ENCODE measurements around the gene HOXD8.
A peak's percentile ranks its signal among the peaks of the same experiment; 100 is the strongest.

The HOXD8 gene

DNA sequence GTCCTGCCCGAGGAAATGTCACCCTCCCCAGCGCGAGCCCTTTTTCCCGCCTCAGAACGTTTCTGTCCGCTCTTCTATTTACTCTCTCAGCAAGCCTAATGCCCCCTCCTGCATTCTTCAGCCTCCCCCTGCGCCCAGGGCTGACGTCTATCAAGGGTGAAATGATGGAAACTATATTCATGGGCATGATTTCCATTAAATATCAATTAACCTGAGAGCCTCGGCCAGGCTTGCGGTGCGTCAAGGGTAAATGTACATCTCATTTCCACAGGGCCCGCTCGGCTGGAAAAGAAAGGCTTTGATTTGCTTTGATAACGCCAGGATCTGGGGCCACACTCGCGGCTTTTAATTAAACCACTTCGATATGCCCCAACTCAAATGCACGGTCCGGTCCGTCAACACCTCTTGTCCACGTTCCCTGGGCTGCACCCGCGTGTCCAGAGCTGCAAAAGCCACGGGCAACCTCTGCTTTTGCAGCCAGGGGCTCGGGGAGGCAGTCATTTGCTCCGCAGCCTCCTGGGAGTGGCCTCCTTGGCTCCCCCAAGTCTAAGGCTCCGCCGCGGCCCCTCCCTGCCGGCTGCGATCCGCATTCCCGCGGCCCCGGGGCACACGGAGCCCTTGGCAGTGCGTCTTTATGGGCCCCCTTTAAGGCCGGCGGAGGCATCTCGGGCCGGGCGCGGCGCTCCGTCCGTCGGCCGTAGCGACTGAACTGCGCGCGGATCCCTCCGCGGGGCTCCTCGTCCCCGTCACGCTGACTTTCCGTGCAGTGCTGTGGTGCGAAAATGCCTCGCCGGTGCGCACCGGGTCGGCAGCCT is at the start of gene HOXD8:
TSS of gene HOXD8 (plus strand) at position 724 of the 815 bp plus-strand sequence. CDS start 662 bp downstream, outside the sequence.
- H3K27ac ChIP-seq (ENCODE audit: low read depth, low read length), result peak within 1 kb of the TSS; percentile 91
- H3K4me1 ChIP-seq (ENCODE audit: control insufficient read depth, insufficient read depth, low read length), result peaks cover 6% of the 10 kb centered on the region
- no peaks in the 10 kb centered on the region for H3K36me3 ChIP-seq (ENCODE audit: control insufficient read depth, insufficient read depth, low read length)
- peaks cover 8% of the 10 kb centered on the region for H3K27me3 ChIP-seq (ENCODE audit: control insufficient read depth, insufficient read depth, low read length)
- H3K4me3 ChIP-seq (ENCODE audit: low read length), result peak within 1 kb of the TSS; percentile 71
- peak within 1 kb of the TSS; percentile 14 for H3K9ac ChIP-seq (ENCODE audit: low read length)

DNA sequence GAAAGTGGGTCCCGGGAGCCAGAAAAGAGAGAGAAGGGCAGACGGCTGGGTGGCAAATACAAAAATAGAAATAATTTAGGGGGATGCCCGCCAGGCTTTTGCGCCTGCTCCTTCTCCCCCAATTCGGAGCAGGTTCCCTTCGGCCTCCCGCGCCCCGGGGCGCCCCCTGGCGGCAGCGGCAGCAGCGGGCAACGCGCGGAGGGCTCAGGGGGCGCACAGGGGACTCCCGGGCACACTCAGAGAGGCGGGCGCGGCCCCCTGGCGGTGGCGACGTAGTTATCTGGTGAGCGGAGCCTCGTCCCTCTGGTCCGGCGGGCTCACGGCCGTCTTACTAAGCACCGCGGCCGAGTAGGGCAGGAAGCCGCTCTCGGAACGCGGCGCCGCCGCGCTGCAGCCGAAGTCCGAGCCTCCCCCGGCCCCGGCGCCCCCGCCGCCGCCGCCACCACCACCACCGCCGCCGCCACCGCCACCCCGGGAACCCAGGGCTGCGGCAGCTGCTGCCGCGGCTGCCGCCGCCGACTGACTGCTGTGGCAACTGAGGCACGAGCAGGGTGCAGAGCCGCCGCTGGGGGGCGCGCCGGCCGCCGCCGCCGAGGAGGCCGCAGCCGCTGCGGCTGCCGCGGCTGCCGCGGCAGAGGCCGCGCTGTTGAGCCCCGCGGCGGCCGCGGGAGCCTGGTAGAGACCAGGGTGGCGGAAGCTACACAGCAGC is 49.5 kb upstream of the HOXD8 start:
- H3K27me3 ChIP-seq (ENCODE audit: control insufficient read depth, insufficient read depth, low read length), result peaks cover 75% of the 10 kb centered on the region
- no peak overlapping the region for H3K27ac ChIP-seq (ENCODE audit: low read depth, low read length)
- no peaks in the 10 kb centered on the region for H3K4me1 ChIP-seq (ENCODE audit: control insufficient read depth, insufficient read depth, low read length)
- no peaks in the 10 kb centered on the region for H3K36me3 ChIP-seq (ENCODE audit: control insufficient read depth, insufficient read depth, low read length)
- H3K4me3 ChIP-seq (ENCODE audit: low read length), result peak overlapping the region; percentile 51
- H3K9ac ChIP-seq (ENCODE audit: low read length), result no peak overlapping the region

DNA sequence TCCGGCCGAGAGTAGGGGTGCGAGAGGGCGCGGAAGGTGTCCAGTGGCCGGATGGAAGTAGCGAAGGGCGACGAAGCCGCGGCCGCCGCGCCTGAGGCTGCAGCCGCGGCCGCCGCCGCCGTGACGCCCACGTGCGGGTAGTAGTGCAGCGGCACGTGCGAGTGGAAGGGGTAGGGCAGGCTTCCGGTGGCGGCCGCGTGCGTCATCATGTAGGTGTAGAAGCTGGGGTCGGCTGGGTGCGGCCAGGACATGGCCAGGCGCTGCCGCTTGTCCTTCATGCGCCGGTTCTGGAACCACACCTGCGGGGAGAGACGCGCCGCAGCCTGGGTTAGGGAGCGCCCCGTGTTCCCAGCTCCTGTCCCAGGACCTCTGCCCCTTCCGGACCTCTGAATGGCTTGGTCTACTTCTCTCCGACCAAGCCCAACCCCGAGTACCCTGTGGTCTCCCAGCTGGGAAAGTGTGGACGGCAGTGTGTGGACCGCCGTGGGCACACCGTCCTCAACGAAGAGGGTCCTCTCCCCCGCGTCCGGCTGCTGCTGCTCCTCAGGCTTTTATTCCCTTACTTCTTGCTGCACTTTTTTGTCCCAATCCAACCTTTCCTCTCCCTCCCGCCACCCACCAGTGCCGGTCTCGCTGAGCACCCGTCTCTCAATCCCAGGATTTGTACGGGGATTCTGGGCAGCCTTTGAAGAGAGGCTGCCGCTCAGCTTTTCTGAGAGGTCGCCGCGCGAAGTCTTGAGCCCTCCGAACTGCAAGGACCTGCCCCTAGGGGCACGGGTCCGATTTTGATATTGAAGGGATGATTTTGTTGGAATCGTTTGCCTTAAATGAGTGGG is 48.7 kb upstream of the HOXD8 start:
- peaks cover 77% of the 10 kb centered on the region for H3K27me3 ChIP-seq (ENCODE audit: control insufficient read depth, insufficient read depth, low read length)
- no peak overlapping the region for H3K27ac ChIP-seq (ENCODE audit: low read depth, low read length)
- peak overlapping the region; percentile 51 for H3K4me3 ChIP-seq (ENCODE audit: low read length)
- no peaks in the 10 kb centered on the region for H3K4me1 ChIP-seq (ENCODE audit: control insufficient read depth, insufficient read depth, low read length)
- H3K9ac ChIP-seq (ENCODE audit: low read length), result no peak overlapping the region
- no peaks in the 10 kb centered on the region for H3K36me3 ChIP-seq (ENCODE audit: control insufficient read depth, insufficient read depth, low read length)

DNA sequence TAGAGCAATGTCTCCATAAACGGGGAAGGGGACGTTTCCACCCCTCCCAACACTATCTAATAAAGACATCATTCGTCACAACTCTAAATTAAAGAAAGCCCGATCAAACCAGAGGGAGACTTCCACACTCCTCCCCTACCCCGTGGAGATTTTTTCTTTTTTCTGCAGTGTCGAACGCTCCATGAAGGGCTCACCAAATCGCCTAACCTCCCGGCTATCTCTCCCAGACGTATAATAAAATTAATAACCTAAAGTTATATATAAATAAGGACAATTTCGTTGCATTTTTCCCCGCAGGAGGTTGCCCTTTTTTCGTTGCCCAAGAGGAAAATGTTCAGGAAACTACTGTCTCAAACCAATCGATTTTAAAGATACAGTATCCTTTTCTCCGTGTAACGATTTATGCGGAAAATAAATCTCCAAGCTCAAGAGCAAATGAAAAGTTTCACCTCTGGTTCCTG is 48.1 kb upstream of the HOXD8 start:
- H3K27ac ChIP-seq (ENCODE audit: low read depth, low read length), result no peak overlapping the region
- H3K36me3 ChIP-seq (ENCODE audit: control insufficient read depth, insufficient read depth, low read length), result no peaks in the 10 kb centered on the region
- no peak overlapping the region for H3K4me3 ChIP-seq (ENCODE audit: low read length)
- peaks cover 80% of the 10 kb centered on the region for H3K27me3 ChIP-seq (ENCODE audit: control insufficient read depth, insufficient read depth, low read length)
- no peaks in the 10 kb centered on the region for H3K4me1 ChIP-seq (ENCODE audit: control insufficient read depth, insufficient read depth, low read length)
- no peak overlapping the region for H3K9ac ChIP-seq (ENCODE audit: low read length)

GRCh38 chr2:176081837-176082524 is 47.5 kb upstream of the HOXD8 start:
- H3K27me3 ChIP-seq (ENCODE audit: control insufficient read depth, insufficient read depth, low read length), result peaks cover 84% of the 10 kb centered on the region
- no peak overlapping the region for H3K4me3 ChIP-seq (ENCODE audit: low read length)
- no peaks in the 10 kb centered on the region for H3K4me1 ChIP-seq (ENCODE audit: control insufficient read depth, insufficient read depth, low read length)

GRCh38 chr2:176082525-176082823 is 47.0 kb upstream of the HOXD8 start:
- Histone ChIP-seq H3K4me3 (ENCODE audit: low read length) (no peak overlapping the region), H3K36me3 (ENCODE audit: control insufficient read depth, insufficient read depth, low read length) (no peaks in the 10 kb centered on the region), H3K9ac (ENCODE audit: low read length) (no peak overlapping the region), H3K4me1 (ENCODE audit: control insufficient read depth, insufficient read depth, low read length) (no peaks in the 10 kb centered on the region), H3K27me3 (ENCODE audit: control insufficient read depth, insufficient read depth, low read length) (peaks cover 87% of the 10 kb centered on the region), H3K27ac (ENCODE audit: low read depth, low read length) (no peak overlapping the region)

More at GRCh38 chr2:176081837-176082524, 47.5 kb upstream of the HOXD8 start:
- no peak overlapping the region for H3K9ac ChIP-seq (ENCODE audit: low read length)
- H3K27ac ChIP-seq (ENCODE audit: low read depth, low read length), result no peak overlapping the region
- H3K36me3 ChIP-seq (ENCODE audit: control insufficient read depth, insufficient read depth, low read length), result no peaks in the 10 kb centered on the region

DNA sequence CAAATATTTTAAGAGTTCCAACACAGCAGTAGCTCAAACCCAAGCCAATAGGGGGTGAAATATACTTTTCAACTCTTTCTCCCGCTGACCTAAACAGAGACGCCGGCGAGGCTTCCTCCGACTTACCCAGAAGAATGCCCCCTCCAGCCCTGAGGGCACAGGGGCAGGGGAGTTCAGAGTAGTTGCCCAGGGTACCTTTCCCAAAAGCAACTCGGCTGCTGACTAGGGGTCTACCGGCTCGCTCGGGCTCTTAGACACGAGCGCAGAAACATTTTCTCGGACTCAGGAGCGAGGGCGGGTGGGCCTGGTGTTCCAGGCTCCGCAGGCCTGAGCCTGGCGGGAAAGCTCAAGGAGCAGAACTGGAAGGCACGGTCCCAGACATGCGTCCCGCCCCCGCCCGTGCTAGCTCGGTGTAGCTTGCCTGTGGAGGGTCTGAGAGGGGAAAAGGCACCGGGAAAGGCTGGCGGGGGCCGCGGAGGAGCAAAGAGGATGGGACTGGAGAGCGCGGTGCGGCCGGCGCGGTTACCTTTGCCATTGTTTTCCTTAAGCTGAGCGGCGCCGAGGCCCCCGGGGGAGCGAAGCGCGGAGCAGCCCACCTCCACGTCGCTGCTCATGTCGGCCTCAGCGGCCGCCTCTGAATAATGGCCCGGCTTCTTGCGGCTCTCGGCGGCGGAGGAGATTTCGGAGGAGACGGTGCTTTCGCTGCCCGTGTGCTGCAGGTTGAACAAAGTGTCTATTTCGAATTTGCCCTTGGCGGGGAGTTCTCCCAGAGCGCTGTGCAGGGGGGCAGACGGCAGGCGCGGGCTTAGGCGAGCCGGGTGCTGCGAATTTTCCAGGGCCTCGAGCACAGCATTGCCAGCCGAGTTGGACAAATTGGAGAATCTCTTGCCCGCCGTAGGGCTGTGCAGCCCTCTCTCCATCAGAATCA is 46.4 kb upstream of the HOXD8 start:
- H3K36me3 ChIP-seq (ENCODE audit: control insufficient read depth, insufficient read depth, low read length), result no peaks in the 10 kb centered on the region
- H3K9ac ChIP-seq (ENCODE audit: low read length), result no peak overlapping the region
- no peak overlapping the region for H3K27ac ChIP-seq (ENCODE audit: low read depth, low read length)
- no peak overlapping the region for H3K4me3 ChIP-seq (ENCODE audit: low read length)
- H3K4me1 ChIP-seq (ENCODE audit: control insufficient read depth, insufficient read depth, low read length), result no peaks in the 10 kb centered on the region
- H3K27me3 ChIP-seq (ENCODE audit: control insufficient read depth, insufficient read depth, low read length), result peaks cover 89% of the 10 kb centered on the region

DNA sequence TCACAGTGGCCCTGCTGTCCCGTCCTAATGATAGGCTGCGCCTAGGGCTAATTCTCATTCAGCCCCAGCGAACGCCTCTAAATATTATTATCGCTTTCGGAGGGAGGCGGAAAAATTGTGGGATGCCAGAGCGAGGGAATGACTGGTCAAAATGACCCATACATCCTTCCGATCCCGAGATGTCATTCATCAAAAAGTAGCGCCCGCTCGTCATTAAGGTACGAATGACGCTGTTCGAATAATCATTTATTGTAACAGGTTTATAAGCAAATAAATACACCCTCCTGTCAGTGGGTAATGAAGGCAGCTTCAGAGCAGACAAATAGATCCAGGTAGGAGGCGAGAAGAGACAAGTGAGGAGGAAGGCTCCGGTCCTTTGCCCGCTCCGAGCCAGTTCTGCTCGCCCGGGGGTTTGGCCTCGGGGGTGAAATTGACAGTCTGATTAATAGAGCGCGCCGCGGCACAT is 45.7 kb upstream of the HOXD8 start, which contains the start of gene EVX2:
TSS of gene EVX2 (minus strand) at position 167 of the 466 bp plus-strand sequence. CDS start 186 bp downstream, outside the sequence.
- Histone ChIP-seq H3K4me3 (ENCODE audit: low read length) (no peak within 1 kb of the TSS), H3K4me1 (ENCODE audit: control insufficient read depth, insufficient read depth, low read length) (no peaks in the 10 kb centered on the region), H3K36me3 (ENCODE audit: control insufficient read depth, insufficient read depth, low read length) (no peaks in the 10 kb centered on the region), H3K27me3 (ENCODE audit: control insufficient read depth, insufficient read depth, low read length) (peaks cover 83% of the 10 kb centered on the region), H3K9ac (ENCODE audit: low read length) (no peak within 1 kb of the TSS), H3K27ac (ENCODE audit: low read depth, low read length) (no peak within 1 kb of the TSS)

DNA sequence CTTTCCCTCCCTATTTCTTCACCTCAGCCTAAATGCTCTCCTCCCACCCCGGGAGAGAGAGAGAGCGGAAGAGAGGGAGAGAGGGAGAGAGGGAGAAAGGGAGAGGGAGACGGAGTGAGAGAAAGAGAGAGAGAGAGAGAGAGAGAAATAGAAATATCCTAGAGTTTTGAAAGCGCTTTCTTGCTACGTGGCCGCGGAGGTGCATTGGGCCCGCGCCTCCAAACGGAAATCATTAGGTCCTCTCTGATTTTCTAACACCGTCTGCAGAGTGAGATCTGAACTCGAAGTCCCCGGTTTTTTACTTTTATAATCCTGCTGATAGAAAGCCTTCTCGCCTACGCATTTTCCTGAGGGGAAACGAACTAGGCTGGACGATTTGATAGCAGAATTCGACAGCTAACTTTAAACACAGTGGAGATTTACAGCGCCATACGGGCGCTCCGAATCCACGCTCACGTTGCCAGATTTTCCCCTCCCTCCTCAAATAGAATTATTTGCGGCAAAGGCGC is 44.8 kb upstream of the HOXD8 start:
- no peak overlapping the region for H3K27ac ChIP-seq (ENCODE audit: low read depth, low read length)
- no peak overlapping the region for H3K9ac ChIP-seq (ENCODE audit: low read length)
- no peaks in the 10 kb centered on the region for H3K36me3 ChIP-seq (ENCODE audit: control insufficient read depth, insufficient read depth, low read length)
- H3K27me3 ChIP-seq (ENCODE audit: control insufficient read depth, insufficient read depth, low read length), result peaks cover 79% of the 10 kb centered on the region
- H3K4me1 ChIP-seq (ENCODE audit: control insufficient read depth, insufficient read depth, low read length), result no peaks in the 10 kb centered on the region
- H3K4me3 ChIP-seq (ENCODE audit: low read length), result no peak overlapping the region

DNA sequence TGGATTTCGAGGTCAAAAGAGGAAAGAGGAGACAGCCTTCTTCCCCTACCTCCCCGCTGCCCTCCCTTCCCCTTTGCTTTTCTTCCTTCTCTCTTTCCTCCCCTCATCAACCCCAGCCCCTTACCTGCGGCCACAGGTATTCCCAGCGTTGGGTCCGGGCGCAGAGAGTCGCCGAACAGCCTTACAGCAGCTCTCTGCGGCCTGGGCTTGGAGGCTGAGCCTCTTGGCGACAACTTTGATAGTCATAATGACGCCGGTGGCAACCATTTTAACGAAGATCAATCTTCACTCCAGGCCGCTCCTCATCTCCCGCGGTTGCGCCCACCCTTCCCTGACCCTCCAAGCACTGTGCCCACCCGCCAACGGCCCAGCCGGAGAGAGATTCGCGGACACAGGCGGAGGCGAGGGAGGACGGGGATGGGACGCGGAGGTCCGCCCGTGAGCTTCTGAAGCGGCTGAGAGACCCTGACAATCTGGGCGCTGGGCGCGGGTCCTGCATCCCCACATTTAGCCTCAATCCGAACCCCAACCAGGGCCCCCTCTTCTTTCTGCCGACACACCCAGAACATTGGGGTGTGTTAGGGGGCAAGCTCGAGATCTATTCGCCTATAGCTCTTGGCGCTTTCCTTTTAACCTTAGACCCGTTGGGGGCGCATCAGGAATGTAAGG is 44.3 kb upstream of the HOXD8 start:
- Histone ChIP-seq H3K27ac (ENCODE audit: low read depth, low read length) (no peak overlapping the region), H3K9ac (ENCODE audit: low read length) (no peak overlapping the region), H3K27me3 (ENCODE audit: control insufficient read depth, insufficient read depth, low read length) (peaks cover 80% of the 10 kb centered on the region), H3K4me1 (ENCODE audit: control insufficient read depth, insufficient read depth, low read length) (no peaks in the 10 kb centered on the region), H3K4me3 (ENCODE audit: low read length) (no peak overlapping the region), H3K36me3 (ENCODE audit: control insufficient read depth, insufficient read depth, low read length) (no peaks in the 10 kb centered on the region)

Data from rectal smooth muscle tissue (tissue), 1 donor.